NK-92 treated with Interleukin-12 subunit alpha and Interleukin-12 subunit beta, amount 100 ng/mL, for 24 hours (cell line): ENCODE measurements around the gene SLC25A22.

Experiments used
- DNase-seq: peaks from one replicate; lab custom pipeline; 2025; lab: John Stamatoyannopoulos, UW

SLC25A22 gene

GRCh38 chr11:798093-798713, at the start of gene SLC25A22:
TSS of gene SLC25A22 (minus strand) at chr11:798281. CDS start at chr11:795006, 3,275 bp downstream.
- DNase-seq, result peak; percentile 69

DNA sequence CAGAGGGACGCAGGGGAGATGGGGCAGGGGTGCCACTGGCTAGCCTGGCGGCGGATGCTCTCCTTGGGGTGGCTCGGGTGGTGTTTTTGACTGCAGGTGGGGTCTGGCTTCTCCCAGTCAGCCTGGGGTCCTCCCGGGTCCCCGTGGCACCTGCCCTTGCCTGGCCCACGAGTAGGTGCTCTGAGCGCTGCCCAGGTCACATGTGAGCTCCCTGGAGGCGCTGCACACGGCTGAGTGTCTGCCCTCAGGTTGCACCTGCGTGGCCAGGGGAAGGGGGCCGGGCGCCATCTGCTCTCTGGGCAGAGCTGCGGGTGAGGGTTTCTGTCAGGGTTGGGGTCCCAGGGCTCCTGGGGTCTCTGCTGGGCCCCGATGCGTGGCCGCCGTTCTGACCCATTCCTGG, 49.8 kb upstream of the SLC25A22 start:
- DNase-seq, result no peak

GRCh38 chr11:846496-847098, 48.5 kb upstream of the SLC25A22 start:
- DNase-seq, result no peak

DNA sequence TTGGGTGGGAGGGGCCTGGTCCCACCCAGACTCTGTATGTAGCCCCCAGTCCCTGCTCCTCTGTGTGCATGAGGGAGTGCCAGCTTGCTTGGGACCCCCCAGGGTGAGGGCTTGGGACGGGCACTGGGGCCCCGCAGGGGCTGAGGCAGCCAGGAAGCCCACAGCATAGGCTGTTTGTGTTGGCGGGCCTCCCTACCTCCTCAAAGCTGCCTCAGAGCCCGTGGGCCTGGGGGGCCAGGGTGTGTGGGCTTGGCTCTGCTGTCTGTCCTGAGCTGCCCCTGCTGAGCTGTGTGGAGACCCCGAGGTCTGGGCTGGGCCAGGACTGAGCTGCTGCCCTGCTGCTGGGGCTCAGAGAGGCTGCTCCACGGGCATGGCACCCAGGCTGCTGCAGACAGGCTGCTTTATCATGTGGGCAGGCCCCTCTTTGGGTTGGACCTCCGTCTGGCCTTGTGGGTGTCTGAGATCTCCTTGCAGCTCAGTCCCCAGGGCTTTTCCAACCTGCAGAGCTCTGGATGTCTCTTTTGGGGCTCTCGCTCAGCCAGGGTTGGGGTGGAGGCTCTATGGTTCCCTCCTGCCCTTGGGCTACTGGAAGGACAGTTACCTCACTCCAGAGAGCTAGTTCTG, 47.9 kb upstream of the SLC25A22 start:
- DNase-seq, result no peak

DNA sequence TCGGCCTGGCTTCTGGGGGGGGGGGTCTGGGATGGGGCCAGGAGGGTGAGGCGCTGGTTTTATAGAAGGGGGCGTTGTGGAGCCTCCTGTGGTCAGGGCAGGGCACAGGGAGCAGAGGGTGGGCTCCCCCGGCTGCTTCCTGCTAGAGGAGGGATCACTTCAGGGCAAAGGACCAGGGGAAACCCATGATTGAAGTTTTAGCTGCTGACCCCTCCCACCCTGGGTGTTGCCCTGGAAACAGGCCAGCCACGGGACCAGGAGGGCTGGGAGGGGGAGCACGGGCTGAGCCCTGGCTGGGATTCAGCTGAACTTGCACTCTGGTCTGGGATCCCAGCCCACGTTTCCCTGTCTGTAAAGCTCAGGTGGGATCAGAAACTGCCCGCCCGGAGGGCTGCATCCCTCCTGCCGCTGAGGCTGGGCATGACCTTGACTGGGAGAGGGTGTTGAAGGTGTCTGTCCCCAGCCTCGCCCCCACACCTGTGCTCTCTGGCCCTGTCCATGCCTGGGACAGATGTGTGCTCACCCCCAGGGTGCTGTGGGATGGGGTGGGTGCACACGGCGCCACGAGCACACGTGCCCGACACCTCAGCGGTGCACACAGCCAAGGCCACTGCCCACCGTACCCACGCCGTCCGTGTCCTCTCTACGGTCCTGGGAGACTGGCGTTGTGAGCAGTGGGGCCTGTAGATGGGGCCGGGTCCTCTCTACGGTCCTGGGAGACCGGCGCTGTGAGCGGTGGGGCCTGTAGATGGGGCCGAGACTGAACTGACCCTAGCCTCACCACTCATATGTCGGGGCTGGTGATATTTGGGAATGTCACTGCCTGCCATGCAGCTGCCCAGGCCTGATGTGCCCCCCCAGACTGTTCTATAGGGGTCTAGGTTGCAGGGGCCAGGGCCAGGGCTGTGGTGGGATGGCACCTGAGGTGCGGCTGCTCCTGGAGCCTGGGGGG, 46.9 kb upstream of the SLC25A22 start:
- DNase-seq, result no peak

DNA sequence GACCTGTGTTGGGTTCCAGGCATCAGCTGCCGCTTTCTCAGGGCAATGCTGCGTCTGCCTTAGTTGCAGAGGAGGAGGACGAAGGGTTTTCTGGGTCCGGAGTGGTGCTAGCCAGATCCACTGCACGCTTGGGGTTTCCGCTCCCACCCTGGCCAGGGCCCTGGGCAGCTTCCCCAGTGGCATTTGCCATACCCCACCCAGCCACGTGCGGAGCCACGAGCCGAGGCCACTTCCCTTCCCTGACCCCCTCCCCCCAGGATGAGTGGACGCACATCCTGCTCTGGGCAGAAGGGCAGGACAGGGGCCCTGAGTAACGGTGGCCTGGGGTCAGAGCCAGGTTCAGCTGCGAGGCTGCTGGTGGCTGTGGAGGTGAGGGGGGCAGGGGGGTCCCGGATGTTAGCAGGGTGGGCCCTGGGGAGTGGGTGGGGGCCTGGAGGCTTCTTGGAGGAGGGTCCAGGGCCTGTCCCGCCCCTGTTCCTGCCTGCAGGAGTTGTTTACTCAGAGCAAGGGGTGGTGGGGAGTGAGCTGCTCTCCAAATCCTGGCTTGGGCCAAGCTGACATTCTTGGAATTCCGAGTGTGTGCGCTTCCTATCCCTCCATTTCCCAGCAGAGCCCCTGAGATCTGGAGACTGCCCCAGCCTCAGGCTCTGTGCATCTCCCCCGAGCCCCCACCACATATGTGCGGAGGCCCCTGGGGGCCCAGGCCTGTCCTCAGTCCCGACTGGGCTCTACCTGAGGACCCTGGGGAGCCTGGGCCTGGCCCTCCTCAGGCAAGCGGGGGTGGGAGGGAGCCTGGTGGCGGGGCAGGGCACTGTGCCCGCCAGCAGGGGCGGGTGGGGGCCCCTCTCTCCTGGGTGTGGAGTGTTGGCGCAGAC, 46.0 kb upstream of the SLC25A22 start:
- DNase-seq, result no peak

DNA sequence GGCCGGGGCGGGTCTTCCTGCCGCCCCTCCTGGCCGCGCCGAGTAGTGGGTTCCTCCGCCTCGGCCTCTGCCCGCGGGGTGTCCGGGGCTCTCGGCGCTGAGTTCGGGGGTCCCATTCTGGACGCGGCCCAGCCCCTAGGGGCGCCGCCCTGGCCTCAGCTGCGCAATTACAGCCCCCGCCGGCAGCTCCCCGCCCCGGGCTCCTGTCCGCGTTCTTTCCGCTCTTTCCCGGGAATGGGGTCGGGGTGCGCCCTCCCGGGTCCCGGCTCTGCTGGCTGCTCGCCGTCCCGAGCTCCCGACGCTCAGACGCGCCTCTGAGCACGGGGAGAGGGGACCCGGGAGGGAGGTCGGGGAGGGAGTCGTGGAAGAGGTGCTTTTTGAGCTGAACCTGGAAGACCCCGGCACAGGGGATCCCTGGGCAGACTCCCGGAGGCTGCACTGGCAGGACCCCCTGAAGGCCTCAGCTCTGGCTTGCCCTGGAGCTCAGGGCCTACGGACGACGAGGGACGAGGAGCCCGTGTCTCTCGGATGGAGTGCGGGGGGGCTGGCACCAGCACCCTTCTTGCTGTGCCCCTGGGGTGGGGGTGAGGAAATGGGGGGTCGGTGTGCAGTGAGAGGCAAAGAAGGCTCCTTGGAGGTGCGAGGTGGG, 45.1 kb upstream of the SLC25A22 start:
- no peak for DNase-seq

GRCh38 chr11:842370-843002, 44.4 kb upstream of the SLC25A22 start, which contains the start of the genes POLR2L and TSPAN4:
TSS of gene POLR2L (minus strand) at chr11:842529. CDS start at chr11:842508, 21 bp downstream.
TSS of gene TSPAN4 (plus strand) at chr11:842852. CDS start at chr11:850305, 7,453 bp downstream.
- peak; percentile 70 for DNase-seq

DNA sequence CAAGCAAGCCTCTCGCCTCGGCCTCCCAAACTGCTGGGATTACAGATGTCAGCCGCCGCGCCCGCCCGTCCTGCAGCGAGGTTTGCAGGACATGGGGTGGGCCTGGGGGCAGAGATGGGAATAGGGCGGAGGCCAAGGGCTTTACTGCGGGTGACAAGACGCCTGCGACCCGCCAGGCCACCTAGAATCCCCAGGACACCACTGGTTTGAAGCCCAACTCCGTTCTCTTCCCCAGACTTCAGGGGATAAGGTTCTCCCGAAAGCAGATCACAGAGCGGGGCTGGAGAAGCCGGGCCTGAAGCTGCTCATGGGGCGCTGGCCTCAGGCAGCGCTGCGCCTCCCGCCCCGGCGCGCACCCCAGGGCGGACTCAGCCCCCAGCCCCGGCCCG, 43.9 kb upstream of the SLC25A22 start:
- no peak for DNase-seq

DNA sequence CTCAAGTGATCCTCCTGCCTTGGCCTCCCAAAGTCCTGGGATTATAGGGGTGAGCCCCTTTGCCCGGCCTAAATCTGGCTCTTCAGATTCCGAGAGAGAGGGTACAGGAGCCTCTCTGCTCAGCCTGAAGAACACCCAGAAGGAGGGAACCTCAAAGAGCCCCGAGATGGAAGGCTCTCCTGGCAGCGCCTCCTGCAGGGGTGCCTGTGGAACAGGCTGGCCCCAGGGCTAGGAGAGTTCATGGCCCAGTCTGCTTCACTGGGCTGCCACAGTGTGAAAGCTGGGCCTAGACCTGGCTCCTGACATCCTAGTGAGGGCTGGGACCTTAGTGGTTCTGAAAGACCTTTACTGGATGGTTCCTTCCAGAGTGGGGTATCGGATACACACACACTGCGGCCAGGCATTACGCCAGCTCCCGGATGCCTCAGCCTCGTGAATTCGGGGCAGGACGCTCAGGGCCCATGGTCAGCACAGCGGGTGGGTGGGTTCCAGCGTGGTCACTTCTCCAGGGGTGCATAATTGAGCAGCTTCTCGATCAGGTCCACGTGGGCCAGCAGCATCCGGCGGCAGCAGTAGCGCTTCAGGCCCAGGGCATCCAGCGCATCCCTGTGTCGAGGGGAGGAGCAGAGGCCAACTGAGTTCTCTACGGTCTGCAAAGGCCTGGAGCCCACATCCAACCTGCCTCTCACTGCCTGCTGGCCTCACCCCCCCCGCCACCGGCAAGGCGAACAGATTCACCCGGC, 42.0 kb upstream of the SLC25A22 start:
- DNase-seq, result no peak

DNA sequence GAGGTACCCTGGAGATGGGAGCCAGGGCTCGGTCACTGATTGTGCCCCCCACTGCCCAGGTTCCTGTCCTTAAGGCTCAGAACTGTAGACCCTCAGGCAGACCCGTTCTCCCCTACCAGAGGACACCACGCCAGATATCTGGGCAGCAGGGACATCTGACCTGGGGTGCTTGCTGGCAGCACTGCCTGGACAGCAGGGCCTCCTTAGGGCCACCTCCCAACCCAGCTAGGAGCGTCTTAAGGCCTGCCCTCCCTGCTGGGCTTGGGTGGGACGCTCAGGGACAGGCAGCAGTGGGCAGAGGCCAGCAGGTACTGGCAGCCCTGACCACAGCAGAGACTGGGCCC, 41.2 kb upstream of the SLC25A22 start:
- DNase-seq, result no peak

DNA sequence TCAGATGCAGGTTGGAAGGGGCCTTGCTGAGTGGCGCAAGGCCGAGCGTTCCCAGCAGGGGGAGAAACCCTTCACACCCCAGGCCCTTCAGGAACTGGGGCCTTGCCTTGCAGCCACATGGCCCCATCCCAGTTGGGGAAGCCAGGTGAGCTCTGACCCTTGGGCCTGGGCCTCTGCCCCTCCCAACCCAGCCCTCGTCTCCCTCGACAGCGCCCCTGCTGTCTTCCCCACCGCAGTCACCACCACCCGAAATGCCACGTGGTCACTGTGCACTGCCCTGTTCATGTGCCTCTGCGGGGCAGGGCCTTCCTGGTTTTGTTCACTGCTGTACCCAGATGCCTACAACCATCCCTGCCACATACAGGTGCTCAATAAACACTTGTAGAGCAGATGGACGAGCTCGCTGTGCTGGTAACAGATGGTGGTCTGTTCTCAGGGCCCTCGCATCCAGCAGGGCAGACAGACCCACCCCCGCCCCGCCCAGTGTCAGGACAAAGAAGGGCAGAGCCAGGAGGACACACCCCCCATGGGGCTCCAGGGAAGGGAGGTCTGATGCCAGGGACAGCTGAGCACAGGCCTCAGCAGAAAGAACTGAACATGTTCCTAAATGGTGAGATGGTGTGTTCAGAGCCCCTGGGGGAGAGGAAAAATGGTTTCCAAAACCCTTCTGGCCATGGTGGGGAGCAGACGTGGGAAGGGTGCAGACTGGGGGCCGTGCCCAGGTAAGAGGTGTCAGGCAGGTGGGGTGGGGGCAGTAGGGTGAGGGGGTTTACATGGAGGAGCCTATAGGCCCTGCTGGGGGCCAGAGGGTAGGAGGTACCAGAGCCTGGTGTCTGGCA, 40.6 kb upstream of the SLC25A22 start:
- DNase-seq, result no peak

DNA sequence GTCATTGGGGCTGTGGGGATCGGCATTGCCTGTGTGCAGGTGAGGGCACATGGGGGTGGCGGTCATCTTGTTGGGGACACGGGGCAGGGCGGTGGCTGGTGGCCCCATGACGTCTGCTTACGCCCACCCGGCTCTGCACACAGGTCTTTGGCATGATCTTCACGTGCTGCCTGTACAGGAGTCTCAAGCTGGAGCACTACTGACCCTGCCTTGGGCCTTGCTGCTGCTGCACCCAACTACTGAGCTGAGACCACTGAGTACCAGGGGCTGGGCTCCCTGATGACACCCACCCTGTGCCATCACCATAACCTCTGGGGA, 39.9 kb upstream of the SLC25A22 start:
- no peak for DNase-seq

GRCh38 chr11:837189-837989, 39.3 kb upstream of the SLC25A22 start:
- no peak for DNase-seq

GRCh38 chr11:836700-837099, 38.6 kb upstream of the SLC25A22 start:
- no peak for DNase-seq

GRCh38 chr11:836274-836673, 38.2 kb upstream of the SLC25A22 start:
- no peak for DNase-seq

GRCh38 chr11:834371-835316, 36.6 kb upstream of the SLC25A22 start:
- no peak for DNase-seq
